SK-N-SH (cell line): Measurements from ENCODE around the gene RLF. TPM values are rescaled to one million over a fixed set of nuclear protein-coding genes. Genes with fewer than 3 reads are reported as not detected.
A peak's percentile ranks its signal among the peaks of the same experiment; 100 is the strongest.

Experiments
- CTCF ChIA-PET: fragments of 300-600, 350-600 bp; formaldehyde crosslinking; extraction: SDS; loops from one replicate; lab custom pipeline; 2021; lab: Yijun Ruan, JAX
- POLR2A ChIA-PET: fragments of 350-600 bp; sonication (Branson Sonifier 250); formaldehyde crosslinking; extraction: SDS; loops from one replicate; lab custom pipeline; 2020; ENCODE audit warnings: antibody characterized with exemption, inconsistent platforms; lab: Yijun Ruan, JAX
- DNase-seq: peaks from one replicate; pipeline ENCODE4 v3.0.0; 2012
- H2AFZ ChIP-seq: fragments of 200-600 bp; sonication (generic); 2 replicates; pipeline ENCODE4 v1.8.1; 2016; ENCODE audit warnings: antibody characterized with exemption, mild to moderate bottlenecking, low read depth
- H3F3A ChIP-seq: fragments of 200-600 bp; sonication (generic); replicated peaks from 2 replicates; pipeline ENCODE3; 2016; ENCODE audit warnings: antibody characterized with exemption, mild to moderate bottlenecking; ENCODE audit not compliant: insufficient read depth
- H3K27ac ChIP-seq, 2 experiments: fragments of 200-500 bp in 1 of 2; fragments of 200-600 bp in 1 of 2; sonication (Bioruptor generic) in 1 of 2; sonication (generic), shearing (Covaris generic) in 1 of 2; 2 replicates each; pipeline versions ENCODE4 v1.5.1 to v1.6.1; 2014 to 2016; ENCODE audit warnings: low read depth in 2 of 2, inconsistent platforms in 1 of 2, low read length in 1 of 2, mild to moderate bottlenecking in 1 of 2, mixed read lengths in 1 of 2
- H3K27me3 ChIP-seq: fragments of 200-600 bp; sonication (generic), shearing (Covaris generic); 2 replicates; pipeline ENCODE4 v1.6.1; 2016; ENCODE audit warnings: mixed run types; ENCODE audit not compliant: insufficient read depth
- H3K36me3 ChIP-seq, 2 experiments: fragments of 200-500 bp in 1 of 2; fragments of 200-600 bp in 1 of 2; sonication (Bioruptor generic) in 1 of 2; sonication (generic) in 1 of 2; replicated peaks in 1 of 2; 2 replicates each; pipeline versions ENCODE3 to v1.5.1; 2014 to 2016; ENCODE audit warnings: low read length in 1 of 2, mild to moderate bottlenecking in 1 of 2; ENCODE audit not compliant: insufficient read depth in 2 of 2, control insufficient read depth in 1 of 2
- H3K4me1 ChIP-seq, 2 experiments: fragments of 200-500 bp in 1 of 2; fragments of 200-600 bp in 1 of 2; sonication (Bioruptor generic) in 1 of 2; sonication (generic), shearing (Covaris generic) in 1 of 2; 2 replicates each; pipeline versions ENCODE4 v1.5.1 to v1.6.1; 2014 to 2016; ENCODE audit warnings: low read depth in 1 of 2, low read length in 1 of 2, mixed run types in 1 of 2; ENCODE audit not compliant: insufficient read depth in 2 of 2, control insufficient read depth in 1 of 2
- H3K4me2 ChIP-seq: fragments of 200-600 bp; sonication (generic), shearing (Covaris generic); 2 replicates; pipeline ENCODE4 v1.6.1; 2017; ENCODE audit warnings: mixed run types
- H3K4me3 ChIP-seq, 2 experiments: fragments of 200-500 bp in 1 of 2; fragments of 200-600 bp in 1 of 2; sonication (Bioruptor generic) in 1 of 2; sonication (generic), shearing (Covaris generic) in 1 of 2; 2 replicates each; pipeline versions ENCODE4 v1.5.1 to v1.8.1; 2014 to 2016; ENCODE audit warnings: low read depth in 2 of 2, inconsistent platforms in 1 of 2, low read length in 1 of 2, mild to moderate bottlenecking in 1 of 2, mixed read lengths in 1 of 2, moderate library complexity in 1 of 2
- H3K79me2 ChIP-seq: fragments of 200-600 bp; sonication (generic); 2 replicates; pipeline ENCODE4 v1.8.1; 2017; ENCODE audit warnings: mild to moderate bottlenecking; ENCODE audit not compliant: insufficient read depth
- H3K9ac ChIP-seq: fragments of 200-600 bp; sonication (generic); 2 replicates; pipeline ENCODE4 v1.6.1; 2017; ENCODE audit warnings: mixed run types
- H3K9me2 ChIP-seq: fragments of 200-600 bp; sonication (generic); 2 replicates; pipeline ENCODE4 v1.6.1; 2017; ENCODE audit warnings: mixed run types
- H3K9me3 ChIP-seq: fragments of 200-600 bp; sonication (generic); 2 replicates; pipeline ENCODE4 v1.6.1; 2017; ENCODE audit warnings: mixed run types, mild to moderate bottlenecking, moderate library complexity
- H4K20me1 ChIP-seq: fragments of 200-600 bp; sonication (generic); 2 replicates; pipeline ENCODE4 v1.6.1; 2017; ENCODE audit warnings: mild to moderate bottlenecking, mixed run types; ENCODE audit not compliant: insufficient read depth
- CHD2 ChIP-seq: fragments of 150-350 bp; IDR thresholded peaks from 2 replicates; pipeline ENCODE4 v1.6.1; 2018; ENCODE audit warnings: low read length; ENCODE audit not compliant: partially characterized antibody
- CTCF ChIP-seq: fragments of 200-600 bp; sonication (generic); IDR thresholded peaks from 2 replicates; pipeline ENCODE4 v1.6.1; 2017; ENCODE audit warnings: antibody characterized with exemption, mild to moderate bottlenecking, moderate library complexity
- EP300 ChIP-seq, 2 experiments: IDR thresholded peaks; 2 replicates each; pipeline versions ENCODE4 v1.4.0 to v1.6.1; 2012; ENCODE audit warnings: borderline replicate concordance in 1 of 2, low read depth in 1 of 2, low read length in 1 of 2
- EZH2phosphoT487 ChIP-seq: fragments of 200-600 bp; sonication (generic); IDR thresholded peaks from 2 replicates; pipeline ENCODE4 v1.6.1; 2017; ENCODE audit warnings: low read depth, mixed run types, mild to moderate bottlenecking, antibody characterized with exemption, moderate library complexity, borderline replicate concordance
- FOSL2 ChIP-seq: IDR thresholded peaks from 2 replicates; pipeline ENCODE4 v1.4.0; 2012; ENCODE audit warnings: low read depth, mild to moderate bottlenecking, moderate library complexity, borderline replicate concordance
- FOXJ3 ChIP-seq: sonication (generic); formaldehyde crosslinking; IDR thresholded peaks from 2 replicates; pipeline ENCODE4 v1.5.1; 2020; ENCODE audit warnings: mild to moderate bottlenecking, missing genetic modification reagents
- GABPA ChIP-seq: IDR thresholded peaks from 2 replicates; pipeline ENCODE4 v1.4.0; 2012; ENCODE audit warnings: low read depth, mild to moderate bottlenecking
- IRF3 ChIP-seq: fragments of 150-350 bp; IDR thresholded peaks from 2 replicates; pipeline ENCODE4 v1.6.1; 2016; ENCODE audit warnings: mild to moderate bottlenecking, low read depth, low read length
- JUND ChIP-seq: IDR thresholded peaks from 2 replicates; pipeline ENCODE4 v1.4.0; 2012
- MAX ChIP-seq: IDR thresholded peaks from 2 replicates; pipeline ENCODE4 v1.4.0; 2012; ENCODE audit warnings: low read depth
- MEF2A ChIP-seq: IDR thresholded peaks from 2 replicates; pipeline ENCODE4 v1.4.0; 2012; ENCODE audit warnings: low read depth, borderline replicate concordance
- MXI1 ChIP-seq: IDR thresholded peaks from 2 replicates; pipeline ENCODE4 v1.6.1; 2012; ENCODE audit warnings: mild to moderate bottlenecking, low read depth, low read length, improper control_type of control experiment
- NFIC ChIP-seq: IDR thresholded peaks from 2 replicates; pipeline ENCODE4 v1.4.0; 2012; ENCODE audit warnings: borderline replicate concordance
- NRF1 ChIP-seq: IDR thresholded peaks from 2 replicates; pipeline ENCODE4 v1.6.1; 2012; ENCODE audit warnings: low read depth, mild to moderate bottlenecking, low read length
- PBX3 ChIP-seq: IDR thresholded peaks from 2 replicates; pipeline ENCODE4; 2012
- RAD21 ChIP-seq: IDR thresholded peaks from 2 replicates; pipeline ENCODE4 v1.6.1; 2012; ENCODE audit warnings: mild to moderate bottlenecking, low read length
- RFX5 ChIP-seq: IDR thresholded peaks from 2 replicates; pipeline ENCODE4 v1.6.1; 2012; ENCODE audit warnings: mild to moderate bottlenecking, improper control_type of control experiment, low read length
- RXRA ChIP-seq: IDR thresholded peaks from 2 replicates; pipeline ENCODE4 v1.4.0; 2012; ENCODE audit warnings: low read depth, mild to moderate bottlenecking, borderline replicate concordance
- TAF1 ChIP-seq: IDR thresholded peaks from 2 replicates; pipeline ENCODE4 v1.6.1; 2012; ENCODE audit warnings: low read depth, mild to moderate bottlenecking, low read length, moderate library complexity, borderline replicate concordance
- TCF12 ChIP-seq: IDR thresholded peaks from 2 replicates; pipeline ENCODE4 v1.4.0; 2012
- TEAD4 ChIP-seq: IDR thresholded peaks from 2 replicates; pipeline ENCODE4 v1.4.0; 2012; ENCODE audit warnings: mild to moderate bottlenecking, borderline replicate concordance; ENCODE audit not compliant: insufficient read depth
- USF1 ChIP-seq: IDR thresholded peaks from 2 replicates; pipeline ENCODE4 v1.4.0; 2012; ENCODE audit warnings: low read depth, borderline replicate concordance
- USF2 ChIP-seq: fragments of 150-350 bp; IDR thresholded peaks from 2 replicates; pipeline ENCODE4 v1.6.1; 2017; ENCODE audit warnings: antibody characterized with exemption, low read length, low read depth, borderline replicate concordance
- ZBTB33 ChIP-seq: IDR thresholded peaks from 2 replicates; pipeline ENCODE4 v1.4.0; 2012; ENCODE audit warnings: low read depth, borderline replicate concordance
- WGBS: methylation state at CpG from one replicate; pipeline ENCODE4 v1.1.6; 2017; ENCODE audit warnings: low lambda C conversion rate; 5-methylcytosine and 5-hydroxymethylcytosine counted together
- polyA plus RNA-seq, 3 experiments: library from polyadenylated mRNA; depleted of rRNA; stranded (reverse); fragments of >200 nt; gene quantifications; 2 replicates each; pipeline ENCODE4 v1.2.3, GENCODE V29; 2012

RLF gene
- polyA plus RNA-seq (2012; rRNA removed): 2.3 and 3.0 TPM in 2 replicates
- 2.9 and 3.3 TPM in 2 replicates for polyA plus RNA-seq (2012; cell fraction: cytosol; rRNA removed)
- 3.4 and 7.3 TPM in 2 replicates for polyA plus RNA-seq (2012; cell fraction: nucleus; rRNA removed)

- Histone ChIP-seq H4K20me1 (peaks cover 47% of the 10 kb centered on the region), H3K79me2 (peaks cover 51% of the 10 kb centered on the region), H3K27ac (peak within 1 kb of the TSS; percentile 89 to 92), H3K36me3 (no peaks in the 10 kb centered on the region), H3K27me3 (no peaks in the 10 kb centered on the region), H3K9ac (peak within 1 kb of the TSS; percentile 98), H3K4me2 (peak within 1 kb of the TSS; percentile 82), H2AFZ (peak within 1 kb of the TSS; percentile 97), H3K9me3 (no peaks in the 10 kb centered on the region), H3K4me3 (peak within 1 kb of the TSS; percentile 74 to 96), H3K9me2 (no peaks in the 10 kb centered on the region), H3F3A (no peaks in the 10 kb centered on the region), H3K4me1 (peaks cover 4 to 9% of the 10 kb centered on the region in 2 experiments; a peak in 3 of 4 replicates)
- ChIA-PET CTCF (interaction anchor here (0.7 to 5.1 kb wide), 5 partner anchors 9 to 243 kb away, joined by 3 to 26 read pairs (median 14); no protein-coding TSS in a partner anchor), POLR2A (interaction anchor here (0.6 to 1.2 kb wide), 3 partner anchors 8 to 96 kb away, joined by 4 to 5 read pairs (median 4); no protein-coding TSS in a partner anchor)
- DNase-seq: peak; percentile 96
- under 1% methylated on average over 32 of the region's 62 CpGs for WGBS
- TF ChIP-seq TAF1 (peak; percentile 93), RFX5 (peak; percentile 87), CTCF (no peak; the same call in 1 of the 2 replicates), TEAD4 (no peak), GABPA (no peak), EZH2phosphoT487 (no peak), TCF12 (no peak), RAD21 (no peak), IRF3 (no peak), PBX3 (no peak), FOSL2 (no peak), CHD2 (peak; percentile 82), USF1 (peak; percentile 94), MAX (peak; percentile 79; the same call in 1 of the 2 replicates), USF2 (peak; percentile 72), NRF1 (peak; percentile 46; the same call in 1 of the 2 replicates), JUND (no peak), ZBTB33 (no peak), MEF2A (no peak), MXI1 (peak; percentile 80), NFIC (no peak), EP300 (IDR thresholded peaks at IDR 0.05; ENCODE audit: borderline replicate concordance in 1 of 2, low read depth in 1 of 2, low read length in 1 of 2) (peak in 1 of 2 experiments; percentile 38; a peak in 1 of 4 replicates), FOXJ3 (CRISPR knock-in tag) (no peak), RXRA (no peak)
Observed at GRCh38 chr1:40161125-40161887, at the start of gene RLF. RLF (plus strand) TSS chr1:40161387; CDS start chr1:40161400, 13 bp downstream.
